ENCODE data around the gene PDGFA. TPM values are rescaled to one million over a fixed set of nuclear protein-coding genes. Genes with fewer than 3 reads are reported as not detected.

PDGFA gene
- total RNA-seq, 1 donor from 2014 or later, result 65.6 TPM

- TF ChIP-seq, protein P1, sequence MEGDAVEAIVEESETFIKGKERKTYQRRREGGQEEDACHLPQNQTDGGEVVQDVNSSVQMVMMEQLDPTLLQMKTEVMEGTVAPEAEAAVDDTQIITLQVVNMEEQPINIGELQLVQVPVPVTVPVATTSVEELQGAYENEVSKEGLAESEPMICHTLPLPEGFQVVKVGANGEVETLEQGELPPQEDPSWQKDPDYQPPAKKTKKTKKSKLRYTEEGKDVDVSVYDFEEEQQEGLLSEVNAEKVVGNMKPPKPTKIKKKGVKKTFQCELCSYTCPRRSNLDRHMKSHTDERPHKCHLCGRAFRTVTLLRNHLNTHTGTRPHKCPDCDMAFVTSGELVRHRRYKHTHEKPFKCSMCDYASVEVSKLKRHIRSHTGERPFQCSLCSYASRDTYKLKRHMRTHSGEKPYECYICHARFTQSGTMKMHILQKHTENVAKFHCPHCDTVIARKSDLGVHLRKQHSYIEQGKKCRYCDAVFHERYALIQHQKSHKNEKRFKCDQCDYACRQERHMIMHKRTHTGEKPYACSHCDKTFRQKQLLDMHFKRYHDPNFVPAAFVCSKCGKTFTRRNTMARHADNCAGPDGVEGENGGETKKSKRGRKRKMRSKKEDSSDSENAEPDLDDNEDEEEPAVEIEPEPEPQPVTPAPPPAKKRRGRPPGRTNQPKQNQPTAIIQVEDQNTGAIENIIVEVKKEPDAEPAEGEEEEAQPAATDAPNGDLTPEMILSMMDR (IDR thresholded peaks at IDR 0.05; ENCODE audit: insufficient read depth, low read length, poor library complexity, severe bottlenecking), result no peak
- DNase-seq (ENCODE audit: low read depth), result no peak
- Histone ChIP-seq H3K27me3 (ENCODE audit: control insufficient read depth, insufficient read depth, low read length) (peaks cover 42% of the 10 kb centered on the region), H3K36me3 (ENCODE audit: control insufficient read depth, insufficient read depth, low read length) (no peaks in the 10 kb centered on the region), H3K4me3 (ENCODE audit: low read depth, low read length) (no peak overlapping the region)
Measured at GRCh38 chr7:450036-450435, 69.6 kb downstream of the PDGFA start.

- Histone ChIP-seq H3K4me3 (ENCODE audit: low read depth, low read length) (no peak overlapping the region), H3K27me3 (ENCODE audit: control insufficient read depth, insufficient read depth, low read length) (peaks cover 39% of the 10 kb centered on the region), H3K36me3 (ENCODE audit: control insufficient read depth, insufficient read depth, low read length) (no peaks in the 10 kb centered on the region)
- TF ChIP-seq, protein P1 (IDR thresholded peaks at IDR 0.05; ENCODE audit: insufficient read depth, low read length, poor library complexity, severe bottlenecking), result no peak
- no peak for DNase-seq (ENCODE audit: low read depth)
Measured at GRCh38 chr7:449324-450019, 70.2 kb downstream of the PDGFA start.

DNA sequence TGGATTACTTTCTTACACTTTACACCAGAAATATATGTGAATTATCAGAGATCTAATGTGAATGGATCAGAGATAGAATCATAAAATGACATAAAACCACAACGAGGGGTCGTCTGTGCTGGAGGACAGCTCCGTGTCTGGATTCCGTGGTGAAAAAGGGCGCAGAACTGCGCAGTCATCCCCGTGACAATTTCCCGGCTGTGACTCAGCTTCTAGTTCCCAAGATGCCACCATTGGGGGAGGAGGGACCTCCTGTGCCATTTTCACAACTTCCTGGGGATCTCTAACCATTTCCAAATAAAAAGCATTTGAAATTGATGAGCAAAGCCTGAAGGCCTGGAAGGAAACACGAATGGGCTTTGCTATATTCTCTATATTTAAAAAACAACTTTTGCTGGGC lies 72.1 kb downstream of the PDGFA start:
- Histone ChIP-seq H3K4me3 (ENCODE audit: low read depth, low read length) (no peak overlapping the region), H3K27me3 (ENCODE audit: control insufficient read depth, insufficient read depth, low read length) (peaks cover 26% of the 10 kb centered on the region), H3K36me3 (ENCODE audit: control insufficient read depth, insufficient read depth, low read length) (no peaks in the 10 kb centered on the region)
- DNase-seq (ENCODE audit: low read depth), result no peak
- TF ChIP-seq, protein P1 (IDR thresholded peaks at IDR 0.05; ENCODE audit: insufficient read depth, low read length, poor library complexity, severe bottlenecking), result no peak

Other genes with a start within 250 kb of the PDGFA start
- not detected in 2 replicates for gene FOXL3, start 229.7 kb downstream of the PDGFA start, total RNA-seq
- gene DNAAF5, start 206.9 kb upstream of the PDGFA start, total RNA-seq, result 59.7 and 70.6 TPM in 2 replicates
- gene PRKAR1B, start 207.4 kb upstream of the PDGFA start, total RNA-seq, result 23.7 and 23.8 TPM in 2 replicates